Stimulated activated naive CD8-positive, alpha-beta T cell treated with anti-CD3 and anti-CD28 coated beads, Interleukin-15, amount 100 ng/mL, for 72 hours (primary cell): Measurements from ENCODE around the gene SH3BP4.

Source experiments
- ATAC-seq: fragments of 150-1000 bp; cut with Tn5 transposase; 2 replicates; pipeline ENCODE4 v1.10.0; 2021; ENCODE audit warnings: mild to moderate bottlenecking, moderate library complexity
- DNase-seq, 2 donors: peaks; one replicate each; pipeline ENCODE4 v3.0.0; 2021 to 2022
- H3K27ac Mint-ChIP-seq, 2 donors: one replicate each; pipeline ENCODE4 v1.8.0; 2022; ENCODE audit warnings: mild to moderate bottlenecking in 2 of 2, mixed read lengths in 2 of 2, moderate library complexity in 2 of 2
- H3K27me3 Mint-ChIP-seq: one replicate; pipeline ENCODE4 v1.8.0; 2022; ENCODE audit warnings: mixed read lengths
- H3K4me1 Mint-ChIP-seq: one replicate; pipeline ENCODE4 v1.8.0; 2022; ENCODE audit warnings: mild to moderate bottlenecking, mixed read lengths
- H3K4me3 Mint-ChIP-seq, 2 donors: one replicate each; pipeline ENCODE4 v1.8.0; 2022; ENCODE audit warnings: mild to moderate bottlenecking in 2 of 2, mixed read lengths in 2 of 2, moderate library complexity in 1 of 2
- H3K9me3 Mint-ChIP-seq, 2 donors: one replicate each; pipeline ENCODE4 v1.8.0; 2022; ENCODE audit warnings: mixed read lengths in 2 of 2

The SH3BP4 gene

GRCh38 chr2:235024191-235024860 is 72.5 kb downstream of the SH3BP4 start:
- H3K27me3 Mint-ChIP-seq = no peaks in the 10 kb centered on the region
- ATAC-seq (no peak), DNase-seq (no peak)
- no peak overlapping the region for H3K4me3 Mint-ChIP-seq
- H3K4me1 Mint-ChIP-seq = no peaks in the 10 kb centered on the region
- no peak overlapping the region for H3K27ac Mint-ChIP-seq
- H3K9me3 Mint-ChIP-seq = no peaks in the 10 kb centered on the region

GRCh38 chr2:235024931-235025773 is 73.3 kb downstream of the SH3BP4 start:
- no peaks in the 10 kb centered on the region for H3K9me3 Mint-ChIP-seq
- no peak overlapping the region for H3K27ac Mint-ChIP-seq
- no peaks in the 10 kb centered on the region for H3K4me1 Mint-ChIP-seq
- DNase-seq (no peak), ATAC-seq (no peak)
- H3K27me3 Mint-ChIP-seq = no peaks in the 10 kb centered on the region
- no peak overlapping the region for H3K4me3 Mint-ChIP-seq

GRCh38 chr2:235025800-235026536 is 74.2 kb downstream of the SH3BP4 start:
- DNase-seq (no peak), ATAC-seq (no peak)

GRCh38 chr2:235026649-235027557 is 75.1 kb downstream of the SH3BP4 start:
- Mint-ChIP-seq H3K4me1 (no peaks in the 10 kb centered on the region), H3K4me3 (no peak overlapping the region), H3K27ac (no peak overlapping the region), H3K27me3 (no peaks in the 10 kb centered on the region), H3K9me3 (no peaks in the 10 kb centered on the region)
- no peak for ATAC-seq
- DNase-seq = no peak

More at GRCh38 chr2:235025800-235026536, 74.2 kb downstream of the SH3BP4 start:
- no peaks in the 10 kb centered on the region for H3K27me3 Mint-ChIP-seq
- peak overlapping the region in 1 of 2 donors; percentile 20 for H3K27ac Mint-ChIP-seq
- H3K4me1 Mint-ChIP-seq = no peaks in the 10 kb centered on the region
- H3K4me3 Mint-ChIP-seq = no peak overlapping the region
- no peaks in the 10 kb centered on the region for H3K9me3 Mint-ChIP-seq

- Mint-ChIP-seq H3K27me3 (no peaks in the 10 kb centered on the region), H3K27ac (no peak overlapping the region), H3K9me3 (no peaks in the 10 kb centered on the region), H3K4me3 (no peak overlapping the region), H3K4me1 (no peaks in the 10 kb centered on the region)
- no peak for ATAC-seq
- DNase-seq = no peak
Observed at GRCh38 chr2:235027558-235028214, 75.9 kb downstream of the SH3BP4 start.

- ATAC-seq (no peak), DNase-seq (no peak)
- H3K4me1 Mint-ChIP-seq = no peaks in the 10 kb centered on the region
- no peak overlapping the region for H3K27ac Mint-ChIP-seq
- H3K27me3 Mint-ChIP-seq = no peaks in the 10 kb centered on the region
- H3K9me3 Mint-ChIP-seq = no peaks in the 10 kb centered on the region
- no peak overlapping the region for H3K4me3 Mint-ChIP-seq
Observed at GRCh38 chr2:235028646-235029045, 76.8 kb downstream of the SH3BP4 start.

GRCh38 chr2:235029054-235029453 is 77.2 kb downstream of the SH3BP4 start:
- Mint-ChIP-seq H3K4me1 (no peaks in the 10 kb centered on the region), H3K9me3 (no peaks in the 10 kb centered on the region), H3K27ac (peak overlapping the region in 1 of 2 donors; percentile 45), H3K4me3 (no peak overlapping the region), H3K27me3 (no peaks in the 10 kb centered on the region)
- no peak for ATAC-seq
- no peak for DNase-seq

GRCh38 chr2:235030126-235030525 is 78.3 kb downstream of the SH3BP4 start:
- ATAC-seq (no peak), DNase-seq (no peak)
- Mint-ChIP-seq H3K27ac (no peak overlapping the region), H3K4me3 (no peak overlapping the region), H3K27me3 (no peaks in the 10 kb centered on the region), H3K9me3 (no peaks in the 10 kb centered on the region), H3K4me1 (no peaks in the 10 kb centered on the region)

GRCh38 chr2:235030936-235031335 is 79.1 kb downstream of the SH3BP4 start:
- no peak overlapping the region for H3K4me3 Mint-ChIP-seq
- no peaks in the 10 kb centered on the region for H3K9me3 Mint-ChIP-seq
- no peaks in the 10 kb centered on the region for H3K27me3 Mint-ChIP-seq
- no peaks in the 10 kb centered on the region for H3K4me1 Mint-ChIP-seq
- no peak for DNase-seq
- ATAC-seq = no peak
- peak overlapping the region in 1 of 2 donors; percentile 5 for H3K27ac Mint-ChIP-seq

GRCh38 chr2:235031686-235032373 is 80.0 kb downstream of the SH3BP4 start:
- peak overlapping the region in 1 of 2 donors; percentile 5 for H3K27ac Mint-ChIP-seq
- H3K9me3 Mint-ChIP-seq = no peaks in the 10 kb centered on the region
- H3K4me1 Mint-ChIP-seq = no peaks in the 10 kb centered on the region
- peak; percentile 12 for ATAC-seq
- H3K27me3 Mint-ChIP-seq = no peaks in the 10 kb centered on the region
- no peak overlapping the region for H3K4me3 Mint-ChIP-seq
- no peak for DNase-seq

GRCh38 chr2:235032466-235032865 is 80.6 kb downstream of the SH3BP4 start:
- no peaks in the 10 kb centered on the region for H3K27me3 Mint-ChIP-seq
- DNase-seq = no peak
- no peak for ATAC-seq

GRCh38 chr2:235032949-235033348 is 81.1 kb downstream of the SH3BP4 start:
- Mint-ChIP-seq H3K27me3 (no peaks in the 10 kb centered on the region), H3K4me1 (no peaks in the 10 kb centered on the region), H3K4me3 (no peak overlapping the region), H3K27ac (no peak overlapping the region), H3K9me3 (no peaks in the 10 kb centered on the region)
- DNase-seq (no peak), ATAC-seq (no peak)

More at GRCh38 chr2:235032466-235032865, 80.6 kb downstream of the SH3BP4 start:
- Mint-ChIP-seq H3K27ac (no peak overlapping the region), H3K9me3 (no peaks in the 10 kb centered on the region), H3K4me1 (no peaks in the 10 kb centered on the region), H3K4me3 (no peak overlapping the region)

- H3K4me3 Mint-ChIP-seq = no peak overlapping the region
- H3K9me3 Mint-ChIP-seq = no peaks in the 10 kb centered on the region
- DNase-seq (no peak), ATAC-seq (no peak)
- no peaks in the 10 kb centered on the region for H3K4me1 Mint-ChIP-seq
- no peaks in the 10 kb centered on the region for H3K27me3 Mint-ChIP-seq
- H3K27ac Mint-ChIP-seq = peak overlapping the region in 1 of 2 donors; percentile 72
Observed at GRCh38 chr2:235034265-235035118, 82.7 kb downstream of the SH3BP4 start.
